ENCODE results near the gene ZNF501.

DNA sequence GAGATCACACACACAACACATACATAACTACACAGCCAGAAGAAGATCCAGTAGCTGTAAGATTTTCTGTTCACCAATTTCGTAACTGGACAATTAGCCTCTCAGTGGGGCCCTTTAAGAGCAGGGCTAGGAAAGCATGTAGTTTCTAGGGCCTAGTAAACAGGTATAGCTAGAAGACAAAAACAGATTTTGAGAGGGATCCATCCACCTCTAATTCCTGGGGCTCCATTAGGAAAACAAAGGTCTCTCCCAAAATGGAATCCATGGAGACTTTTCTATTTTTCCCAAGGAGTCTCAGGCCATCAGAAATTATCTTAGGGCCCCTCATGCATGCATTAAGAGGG lies 42.6 kb downstream of the ZNF501 start:
- TF ChIP-seq, protein P1, sequence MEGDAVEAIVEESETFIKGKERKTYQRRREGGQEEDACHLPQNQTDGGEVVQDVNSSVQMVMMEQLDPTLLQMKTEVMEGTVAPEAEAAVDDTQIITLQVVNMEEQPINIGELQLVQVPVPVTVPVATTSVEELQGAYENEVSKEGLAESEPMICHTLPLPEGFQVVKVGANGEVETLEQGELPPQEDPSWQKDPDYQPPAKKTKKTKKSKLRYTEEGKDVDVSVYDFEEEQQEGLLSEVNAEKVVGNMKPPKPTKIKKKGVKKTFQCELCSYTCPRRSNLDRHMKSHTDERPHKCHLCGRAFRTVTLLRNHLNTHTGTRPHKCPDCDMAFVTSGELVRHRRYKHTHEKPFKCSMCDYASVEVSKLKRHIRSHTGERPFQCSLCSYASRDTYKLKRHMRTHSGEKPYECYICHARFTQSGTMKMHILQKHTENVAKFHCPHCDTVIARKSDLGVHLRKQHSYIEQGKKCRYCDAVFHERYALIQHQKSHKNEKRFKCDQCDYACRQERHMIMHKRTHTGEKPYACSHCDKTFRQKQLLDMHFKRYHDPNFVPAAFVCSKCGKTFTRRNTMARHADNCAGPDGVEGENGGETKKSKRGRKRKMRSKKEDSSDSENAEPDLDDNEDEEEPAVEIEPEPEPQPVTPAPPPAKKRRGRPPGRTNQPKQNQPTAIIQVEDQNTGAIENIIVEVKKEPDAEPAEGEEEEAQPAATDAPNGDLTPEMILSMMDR (IDR thresholded peaks at IDR 0.05): no peak
- TF ChIP-seq POLR2A (IDR thresholded peaks at IDR 0.05): no peak
